Activated CD8-positive, alpha-beta T cell treated with anti-CD3 and anti-CD28 coated beads for 36 hours (primary cell): ENCODE measurements around the gene COX7A1. TPM values are rescaled to one million over a fixed set of nuclear protein-coding genes. Genes with fewer than 3 reads are reported as not detected.
A peak's percentile ranks its signal among the peaks of the same experiment; 100 is the strongest.
"Not testable (repeated sequence)": the region's sequence is repeated elsewhere in the genome, so short reads cannot be mapped to it uniquely, and the experiment has no call there.

Experiments
- ATAC-seq: fragments of 200-7000 bp; cut with Tn5 transposase; one replicate; pipeline ENCODE4 v1.10.0; 2021; ENCODE audit warnings: mild to moderate bottlenecking, moderate library complexity
- CTCF ChIA-PET: fragments of 350-600 bp; sonication (Branson Sonifier 250); formaldehyde crosslinking; loops from one replicate; lab custom pipeline; 2021; ENCODE audit warnings: antibody characterized with exemption; lab: Charles Lee
- POLR2A ChIA-PET: fragments of 350-600 bp; sonication (Branson Sonifier 250); formaldehyde crosslinking; loops from one replicate; lab custom pipeline; 2021; ENCODE audit warnings: antibody characterized with exemption; lab: Charles Lee
- DNase-seq: peaks from one replicate; pipeline ENCODE4 v3.0.0-alpha.2; 2020
- H3K27ac Mint-ChIP-seq: one replicate; pipeline ENCODE4 v1.8.0; 2021; ENCODE audit warnings: mild to moderate bottlenecking, mixed read lengths
- H3K27me3 Mint-ChIP-seq: one replicate; pipeline ENCODE4 v1.8.0; 2021; ENCODE audit warnings: mixed read lengths
- H3K36me3 Mint-ChIP-seq: one replicate; pipeline ENCODE4 v1.8.0; 2021; ENCODE audit warnings: low read depth, mixed read lengths
- H3K4me1 Mint-ChIP-seq: one replicate; pipeline ENCODE4 v1.8.0; 2021; ENCODE audit warnings: low read depth, mixed read lengths
- H3K4me3 Mint-ChIP-seq: one replicate; pipeline ENCODE4 v1.8.0; 2021; ENCODE audit warnings: mild to moderate bottlenecking, moderate library complexity, mixed read lengths
- H3K9me3 Mint-ChIP-seq: one replicate; pipeline ENCODE4 v1.8.0; 2021; ENCODE audit warnings: mixed read lengths
- intact Hi-C: fragments of 100-400 bp; cut with micrococcal nuclease; formaldehyde crosslinking; loops from one replicate; pipeline ENCODE4 v1.10.0; 2022
- total RNA-seq, 2 experiments: library from RNA; stranded (reverse); gene quantifications; one replicate each; pipeline ENCODE4 v1.2.3, GENCODE V29; 2021
- TF ChIP-seq, protein P1 (sequence below): fragments of 200-600 bp; IDR thresholded peaks from one replicate; pipeline ENCODE4 v1.8.0; 2022; ENCODE audit warnings: antibody characterized with exemption, mild to moderate bottlenecking

Gene COX7A1
- total RNA-seq, 2 experiments from 2014 or later: not detected

- ATAC-seq (peak; percentile 73), DNase-seq (peak; percentile 95)
- H3K4me3 Mint-ChIP-seq: peak within 1 kb of the TSS; percentile 84
- POLR2A ChIA-PET: no interaction called here
- peak within 1 kb of the TSS; percentile 87 for H3K27ac Mint-ChIP-seq
- H3K4me1 Mint-ChIP-seq: peaks cover 24% of the 10 kb centered on the region
- TF ChIP-seq, protein P1, sequence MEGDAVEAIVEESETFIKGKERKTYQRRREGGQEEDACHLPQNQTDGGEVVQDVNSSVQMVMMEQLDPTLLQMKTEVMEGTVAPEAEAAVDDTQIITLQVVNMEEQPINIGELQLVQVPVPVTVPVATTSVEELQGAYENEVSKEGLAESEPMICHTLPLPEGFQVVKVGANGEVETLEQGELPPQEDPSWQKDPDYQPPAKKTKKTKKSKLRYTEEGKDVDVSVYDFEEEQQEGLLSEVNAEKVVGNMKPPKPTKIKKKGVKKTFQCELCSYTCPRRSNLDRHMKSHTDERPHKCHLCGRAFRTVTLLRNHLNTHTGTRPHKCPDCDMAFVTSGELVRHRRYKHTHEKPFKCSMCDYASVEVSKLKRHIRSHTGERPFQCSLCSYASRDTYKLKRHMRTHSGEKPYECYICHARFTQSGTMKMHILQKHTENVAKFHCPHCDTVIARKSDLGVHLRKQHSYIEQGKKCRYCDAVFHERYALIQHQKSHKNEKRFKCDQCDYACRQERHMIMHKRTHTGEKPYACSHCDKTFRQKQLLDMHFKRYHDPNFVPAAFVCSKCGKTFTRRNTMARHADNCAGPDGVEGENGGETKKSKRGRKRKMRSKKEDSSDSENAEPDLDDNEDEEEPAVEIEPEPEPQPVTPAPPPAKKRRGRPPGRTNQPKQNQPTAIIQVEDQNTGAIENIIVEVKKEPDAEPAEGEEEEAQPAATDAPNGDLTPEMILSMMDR: no peak
- H3K27me3 Mint-ChIP-seq: peaks cover 1% of the 10 kb centered on the region
- H3K36me3 Mint-ChIP-seq: peaks cover 22% of the 10 kb centered on the region
- no peaks in the 10 kb centered on the region for H3K9me3 Mint-ChIP-seq
- intact Hi-C loops: no loop called here
- CTCF ChIA-PET: interaction anchor here (0.6 to 4.8 kb wide), 3 partner anchors 12 to 30 kb away, joined by 3 to 40 read pairs (median 6); no protein-coding TSS in a partner anchor
Observed at GRCh38 chr19:36139473-36140303, 12.6 kb downstream of the COX7A1 start, which contains the start of gene CAPNS1. CAPNS1 (plus strand) TSS chr19:36140066; CDS start chr19:36141012, 946 bp downstream.

DNA sequence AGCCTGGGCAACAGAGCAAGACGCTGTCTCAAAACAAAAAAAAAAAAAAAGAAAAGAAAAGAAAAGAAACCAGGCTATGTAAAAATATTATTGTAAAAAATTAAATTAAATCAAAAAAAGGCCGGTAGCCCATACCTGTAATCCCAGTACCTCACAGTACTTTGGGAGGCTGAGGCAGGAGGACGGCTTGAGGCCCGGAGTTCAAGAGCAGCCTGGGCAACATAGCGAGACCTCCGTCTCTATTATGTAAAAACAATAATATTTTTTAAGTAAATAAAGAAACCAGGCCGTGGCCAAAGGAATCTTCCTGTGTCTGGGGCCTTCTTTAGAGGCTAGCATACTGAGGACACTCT is 13.2 kb downstream of the COX7A1 start:
- ChIA-PET CTCF (interaction anchor here (1.8 to 4.8 kb wide), 2 partner anchors 11 to 31 kb away, joined by 6 to 40 read pairs; no protein-coding TSS in a partner anchor), POLR2A (interaction anchor here (2.5 kb wide), 1 partner anchor 11 kb away, joined by 11 read pairs; no protein-coding TSS in a partner anchor)
- no peaks in the 10 kb centered on the region for H3K9me3 Mint-ChIP-seq
- peaks cover 1% of the 10 kb centered on the region for H3K27me3 Mint-ChIP-seq
- H3K27ac Mint-ChIP-seq: peak overlapping the region; percentile 87
- intact Hi-C loops: no loop called here
- peaks cover 24% of the 10 kb centered on the region for H3K4me1 Mint-ChIP-seq
- peaks cover 19% of the 10 kb centered on the region for H3K36me3 Mint-ChIP-seq
- peak overlapping the region; percentile 84 for H3K4me3 Mint-ChIP-seq
- TF ChIP-seq, protein P1: no peak
- DNase-seq (no peak), ATAC-seq (no peak)

DNA sequence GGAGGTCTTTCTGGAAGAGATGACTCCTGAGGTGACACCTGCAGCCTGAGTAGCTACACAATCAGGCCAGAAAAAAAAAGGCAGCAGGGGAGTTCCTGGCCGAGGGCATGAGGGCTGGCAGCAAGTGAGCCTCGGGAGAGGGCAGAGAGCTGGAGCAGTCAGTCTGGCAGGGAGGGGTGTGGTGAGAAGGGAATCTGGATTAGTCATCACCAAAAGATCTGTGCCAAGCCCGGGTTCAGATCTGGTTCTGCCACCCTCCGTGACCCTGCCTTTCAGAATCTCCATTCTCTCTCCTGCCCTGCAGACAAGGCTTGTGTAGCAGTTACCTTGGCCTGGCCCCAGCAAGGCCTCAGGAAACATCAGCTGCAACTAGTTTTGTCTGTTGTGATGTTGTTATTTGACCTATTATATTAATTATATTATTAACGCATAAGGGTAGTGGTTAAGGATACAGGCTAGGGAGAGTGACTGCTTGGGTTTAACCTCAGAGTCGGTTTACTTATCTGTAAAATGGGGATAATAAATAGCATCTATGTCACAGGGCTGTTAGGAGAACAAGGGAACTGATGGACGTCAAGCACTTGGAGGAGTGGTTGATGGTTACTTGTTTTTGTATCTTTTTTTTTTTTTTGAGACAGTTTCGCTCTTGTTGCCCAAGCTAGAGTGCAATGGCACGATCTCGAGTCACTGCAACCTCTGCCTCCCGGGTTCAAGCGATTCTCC is 15.1 kb downstream of the COX7A1 start:
- Mint-ChIP-seq H3K36me3 (peaks cover 10% of the 10 kb centered on the region), H3K27me3 (peaks cover 1% of the 10 kb centered on the region), H3K4me1 (peaks cover 29% of the 10 kb centered on the region), H3K9me3 (no peaks in the 10 kb centered on the region), H3K27ac (no peak overlapping the region), H3K4me3 (no peak overlapping the region)
- ChIA-PET POLR2A (interaction anchor here (0.6 to 2.5 kb wide), 2 partner anchors 9 to 12 kb away, joined by 3 to 11 read pairs; no protein-coding TSS in a partner anchor), CTCF (interaction anchor here (4.8 kb wide), 1 partner anchor 9 kb away, joined by 40 read pairs; no protein-coding TSS in a partner anchor)
- ATAC-seq (no peak), DNase-seq (no peak)
- TF ChIP-seq, protein P1: no peak
- intact Hi-C loops: no loop called here

DNA sequence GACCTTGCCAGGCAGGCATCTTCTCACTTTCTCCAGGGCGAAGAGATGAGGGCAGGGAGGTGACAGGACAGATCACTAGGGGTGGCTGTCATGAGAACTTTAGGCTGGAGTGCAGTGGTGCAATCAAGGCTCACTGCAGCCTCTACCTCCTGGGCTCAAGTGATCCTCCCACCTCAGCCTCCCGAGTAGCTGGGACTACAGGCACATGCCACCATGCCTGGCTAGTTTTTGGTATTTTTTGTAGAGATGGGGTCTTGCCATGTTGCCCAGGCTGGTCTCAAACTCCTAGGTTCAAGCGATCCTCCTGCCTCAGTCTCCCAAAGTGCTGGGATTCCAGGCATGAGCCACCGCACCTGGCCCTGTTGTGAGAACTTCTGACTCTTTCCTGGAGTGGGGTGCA is 17.4 kb downstream of the COX7A1 start:
- H3K9me3 Mint-ChIP-seq, CTCF ChIA-PET, ATAC-seq, H3K4me3 Mint-ChIP-seq, H3K27me3 Mint-ChIP-seq, intact Hi-C loops, DNase-seq, H3K36me3 Mint-ChIP-seq, H3K27ac Mint-ChIP-seq, POLR2A ChIA-PET: not testable (repeated sequence)
- H3K4me1 Mint-ChIP-seq: peaks cover 25% of the 10 kb centered on the region

DNA sequence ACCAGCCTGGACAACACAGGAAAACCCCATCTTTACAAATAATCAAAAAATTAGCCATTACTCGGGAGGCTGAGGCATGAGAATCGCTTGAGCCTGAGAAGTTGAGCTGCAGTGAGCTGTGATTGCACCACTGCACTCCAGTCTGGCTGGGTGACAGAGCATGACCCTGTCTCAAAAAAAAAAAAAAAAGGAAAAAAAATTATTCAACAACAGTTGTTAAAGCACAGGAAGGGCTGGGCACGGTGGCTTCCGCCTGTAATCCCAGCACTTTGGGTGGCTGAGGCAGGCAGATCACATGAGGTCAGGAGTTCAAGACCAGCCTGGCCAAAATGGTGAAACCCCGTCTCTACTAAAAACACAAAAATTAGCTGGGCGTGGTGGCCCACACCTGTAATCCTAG is 21.0 kb downstream of the COX7A1 start:
- peaks cover 20% of the 10 kb centered on the region for H3K4me1 Mint-ChIP-seq
- POLR2A ChIA-PET, H3K27ac Mint-ChIP-seq, H3K9me3 Mint-ChIP-seq, ATAC-seq, H3K27me3 Mint-ChIP-seq, intact Hi-C loops, H3K36me3 Mint-ChIP-seq, H3K4me3 Mint-ChIP-seq, DNase-seq: not testable (repeated sequence)
- CTCF ChIA-PET: interaction anchor here (6.8 kb wide), 1 partner anchor 40 kb away, joined by 139 read pairs; no protein-coding TSS in a partner anchor
